IMR-90 (cell line): ENCODE data around the gene DEF6. TPM values are rescaled to one million over a fixed set of nuclear protein-coding genes. Genes with fewer than 3 reads are reported as not detected.

Experiments
- ATAC-seq: fragments of 200-7000 bp; cut with Tn5 transposase; 2 replicates; pipeline ENCODE4 v1.9.1; 2020; ENCODE audit warnings: low read depth, mild to moderate bottlenecking, moderate library complexity
- BruUV-seq: library from RNA; stranded (reverse); fragments of 400-500 nt; replicated peaks from 2 replicates; lab custom pipeline; 2021; lab: Mats Ljungman, UMichigan
- CTCF ChIA-PET: fragments of 300-600 bp; formaldehyde crosslinking; extraction: SDS; loops from one replicate; lab custom pipeline; 2021; ENCODE audit warnings: antibody characterized with exemption; lab: Yijun Ruan, JAX
- POLR2A ChIA-PET: fragments of 300-600 bp; sonication (Branson Sonifier 250); formaldehyde crosslinking; loops from one replicate; lab custom pipeline; 2022; ENCODE audit warnings: antibody characterized with exemption; ENCODE audit not compliant: unreplicated experiment; lab: Charles Lee
- DNase-seq: peaks from one replicate; pipeline ENCODE4 v3.0.0; 2013
- H2AFZ ChIP-seq: replicated peaks from 2 replicates; pipeline ENCODE3; 2013; ENCODE audit warnings: low read length, mild to moderate bottlenecking; ENCODE audit not compliant: poor library complexity
- H2AK5ac ChIP-seq: 2 replicates; pipeline ENCODE4 v1.6.1; 2013; ENCODE audit warnings: low read depth, low read length, inconsistent platforms
- H2AK9ac ChIP-seq: replicated peaks from 2 replicates; pipeline ENCODE3; 2013; ENCODE audit warnings: mild to moderate bottlenecking, low read depth, low read length, moderate library complexity; ENCODE audit not compliant: poor library complexity
- H2BK120ac ChIP-seq: 2 replicates; pipeline ENCODE4 v1.6.1; 2013; ENCODE audit warnings: low read depth, low read length, inconsistent platforms
- H2BK15ac ChIP-seq: 3 replicates; pipeline ENCODE4 v1.6.1; 2013; ENCODE audit warnings: low read depth, low read length, inconsistent platforms
- H2BK20ac ChIP-seq: 2 replicates; pipeline ENCODE4 v1.6.1; 2013; ENCODE audit warnings: low read depth, mild to moderate bottlenecking, inconsistent platforms, low read length, moderate library complexity
- H2BK5ac ChIP-seq: 2 replicates; pipeline ENCODE4 v1.6.1; 2013; ENCODE audit warnings: mild to moderate bottlenecking, low read depth, low read length, inconsistent platforms; ENCODE audit not compliant: poor library complexity, severe bottlenecking
- H3K14ac ChIP-seq: replicated peaks from 2 replicates; pipeline ENCODE4 v1.6.1; 2013; ENCODE audit warnings: low read depth, low read length, inconsistent platforms
- H3K18ac ChIP-seq: 2 replicates; pipeline ENCODE4 v1.6.1; 2013; ENCODE audit warnings: low read depth, low read length, control low read depth
- H3K23ac ChIP-seq: 2 replicates; pipeline ENCODE4 v1.6.1; 2013; ENCODE audit warnings: low read depth, low read length, inconsistent platforms
- H3K27ac ChIP-seq: 2 replicates; pipeline ENCODE4 v1.5.1; 2013; ENCODE audit warnings: mild to moderate bottlenecking, control low read depth, low read length; ENCODE audit not compliant: insufficient read depth
- H3K27me3 ChIP-seq: 2 replicates; pipeline ENCODE4 v1.6.1; 2013; ENCODE audit warnings: low read length; ENCODE audit not compliant: control insufficient read depth, insufficient read depth
- H3K36me3 ChIP-seq: 2 replicates; pipeline ENCODE4 v1.6.1; 2013; ENCODE audit warnings: low read length, mixed read lengths; ENCODE audit not compliant: control insufficient read depth, insufficient read depth
- H3K4ac ChIP-seq: 2 replicates; pipeline ENCODE4 v1.6.1; 2013; ENCODE audit warnings: low read depth, low read length, inconsistent platforms
- H3K4me1 ChIP-seq: 2 replicates; pipeline ENCODE4 v1.6.1; 2013; ENCODE audit warnings: low read length, mixed read lengths; ENCODE audit not compliant: control insufficient read depth, insufficient read depth
- H3K4me2 ChIP-seq: 2 replicates; pipeline ENCODE4 v1.6.1; 2013; ENCODE audit warnings: low read depth, mild to moderate bottlenecking, control low read depth, low read length, moderate library complexity
- H3K4me3 ChIP-seq: 2 replicates; pipeline ENCODE4 v1.5.1; 2013; ENCODE audit warnings: low read depth, mild to moderate bottlenecking, control low read depth, low read length, moderate library complexity; ENCODE audit not compliant: insufficient read depth
- H3K56ac ChIP-seq: 2 replicates; pipeline ENCODE4 v1.6.1; 2013; ENCODE audit warnings: low read length, inconsistent platforms; ENCODE audit not compliant: insufficient read depth; ENCODE audit errors: extremely low read depth
- H3K79me1 ChIP-seq, 2 experiments: 2 replicates each; pipeline ENCODE4 v1.6.1; 2013; ENCODE audit warnings: low read length in 2 of 2, inconsistent platforms in 1 of 2, low read depth in 1 of 2
- H3K9ac ChIP-seq: 2 replicates; pipeline ENCODE4 v1.6.1; 2013; ENCODE audit warnings: low read depth, low read length, control low read depth
- H3K9me1 ChIP-seq: 2 replicates; pipeline ENCODE4 v1.6.1; 2013; ENCODE audit warnings: low read length, inconsistent platforms; ENCODE audit not compliant: insufficient read depth
- H3K9me3 ChIP-seq: 2 replicates; pipeline ENCODE4 v1.6.1; 2013; ENCODE audit warnings: low read length; ENCODE audit not compliant: control insufficient read depth, insufficient read depth
- H4K20me1 ChIP-seq: 2 replicates; pipeline ENCODE4 v1.6.1; 2013; ENCODE audit warnings: low read length, inconsistent platforms; ENCODE audit not compliant: insufficient read depth
- H4K5ac ChIP-seq: 2 replicates; pipeline ENCODE4 v1.6.1; 2013; ENCODE audit warnings: mild to moderate bottlenecking, low read depth, low read length, control low read depth
- H4K8ac ChIP-seq, 2 experiments: 2 replicates each; pipeline ENCODE4 v1.6.1; 2013; ENCODE audit warnings: low read depth in 2 of 2, low read length in 2 of 2, control low read depth in 1 of 2, inconsistent platforms in 1 of 2
- H4K91ac ChIP-seq: 2 replicates; pipeline ENCODE4 v1.6.1; 2013; ENCODE audit warnings: low read depth, low read length, inconsistent platforms; ENCODE audit not compliant: insufficient read depth
- CHD1 ChIP-seq: IDR thresholded peaks from 2 replicates; pipeline ENCODE4 v1.6.1; 2012; ENCODE audit warnings: low read depth, low read length, improper control_type of control experiment
- NFE2L2 ChIP-seq: fragments of 150-350 bp; IDR thresholded peaks from 2 replicates; pipeline ENCODE4 v1.6.1; 2016; ENCODE audit warnings: low read depth, mild to moderate bottlenecking, low read length
- WGBS, 2 experiments: methylation state at CpG; one replicate each; pipeline versions ENCODE4 v1.1.5 to v1.1.7; 2013; ENCODE audit warnings: missing lambda C conversion rate in 2 of 2; ENCODE audit not compliant: insufficient read length in 1 of 2; ENCODE audit errors: extremely low coverage in 2 of 2; 5-methylcytosine and 5-hydroxymethylcytosine counted together
- dilution Hi-C: fragments of 300-500 bp; cut with HindIII; formaldehyde crosslinking; loops from one replicate; pipeline ENCODE4 v1.14.3; 2018; ENCODE audit warnings: low sequenced_read_pairs; ENCODE audit not compliant: unreplicated experiment
- in situ Hi-C: fragments of 300-500 bp; cut with MboI; formaldehyde crosslinking; loops from 3 replicates; pipeline ENCODE4 v1.14.3; 2019; ENCODE audit warnings: low sequenced_read_pairs, inconsistent platforms, mixed read lengths
- intact Hi-C: fragments of 100-400 bp; cut with micrococcal nuclease; formaldehyde crosslinking; loops from 2 replicates; pipeline ENCODE4 v1.10.0; 2022
- polyA plus RNA-seq, 3 experiments: library from polyadenylated mRNA; depleted of rRNA; stranded (reverse); fragments of >200 nt; gene quantifications; 2 replicates each; pipeline ENCODE4 v1.2.3, GENCODE V29; 2012; ENCODE audit warnings: low replicate concordance in 1 of 3
- total RNA-seq: library from RNA; depleted of rRNA; stranded (reverse); fragments of >200 nt; gene quantifications from 2 replicates; pipeline ENCODE4 v1.2.3, GENCODE V29; 2012

DEF6 gene
- total and polyA plus RNA-seq, 2 of the 4 experiments (the other 2 are of a cell fraction), result 2.5 to 4.2 TPM

DNA sequence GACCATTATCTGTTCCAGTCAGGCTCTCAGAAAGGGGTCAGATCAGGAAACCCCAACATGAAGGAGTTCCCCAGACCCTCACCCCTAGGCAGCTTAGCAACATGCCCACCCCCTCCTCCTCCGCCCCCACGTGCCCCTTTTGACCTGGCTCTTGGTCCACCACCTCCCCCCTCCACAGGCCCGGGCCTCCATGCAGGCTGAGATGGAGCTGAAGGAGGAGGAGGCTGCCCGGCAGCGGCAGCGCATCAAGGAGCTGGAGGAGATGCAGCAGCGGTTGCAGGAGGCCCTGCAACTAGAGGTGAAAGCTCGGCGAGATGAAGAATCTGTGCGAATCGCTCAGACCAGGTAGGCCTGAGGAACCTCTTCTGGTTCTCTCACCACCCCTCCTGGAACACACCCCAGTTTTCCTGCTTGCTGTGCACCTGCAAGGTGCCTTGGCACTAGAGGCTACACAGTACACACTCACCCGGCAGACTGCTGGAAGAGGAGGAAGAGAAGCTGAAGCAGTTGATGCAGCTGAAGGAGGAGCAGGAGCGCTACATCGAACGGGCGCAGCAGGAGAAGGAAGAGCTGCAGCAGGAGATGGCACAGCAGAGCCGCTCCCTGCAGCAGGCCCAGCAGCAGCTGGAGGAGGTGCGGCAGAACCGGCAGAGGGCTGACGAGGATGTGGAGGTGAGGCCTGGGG is 21.9 kb downstream of the DEF6 start:
- CTCF ChIA-PET, result interaction anchor here (0.6 to 1.7 kb wide), 2 partner anchors 130 to 1526 kb away, joined by 3 to 4 read pairs; no protein-coding TSS in a partner anchor
- in situ Hi-C loops, result loop anchor here (25.0 kb wide), 1 partner anchor 418 kb away; the partner anchor contains the start of gene ARMC12

More for the DNA sequence above, 21.9 kb downstream of the DEF6 start:
- WGBS, 2 experiments, result 85% methylated on average over 3 of the region's 20 CpGs; no CpG with 5 or more reads in 1 of the 2 experiments
- H3K27me3 ChIP-seq, result peaks cover 9% of the 10 kb centered on the region
- H2AK5ac ChIP-seq, result no peak overlapping the region
- H3K18ac ChIP-seq, result no peak overlapping the region
- H3K79me1 ChIP-seq, result no peaks in the 10 kb centered on the region
- no peak for DNase-seq
- no peaks in the 10 kb centered on the region for H3K9me3 ChIP-seq
- no peak overlapping the region for H3K4me2 ChIP-seq
- peaks cover 2% of the 10 kb centered on the region; the same call in 1 of the 2 replicates for H3K4me1 ChIP-seq
- peaks cover 4% of the 10 kb centered on the region for H3K9me1 ChIP-seq
- POLR2A ChIA-PET, result no interaction called here
- intact Hi-C loops (no loop called here), dilution Hi-C loops (no loop called here)
- no peak overlapping the region for H3K14ac ChIP-seq
- no peak overlapping the region for H2BK120ac ChIP-seq
- H2AFZ ChIP-seq, result no peak overlapping the region
- H2BK20ac ChIP-seq, result no peak overlapping the region
- no peak for ATAC-seq
- H3K23ac ChIP-seq, result no peak overlapping the region
- no TSS peak for BruUV-seq
- H3K9ac ChIP-seq, result no peak overlapping the region
- no peak overlapping the region for H3K56ac ChIP-seq
- no peak overlapping the region for H2AK9ac ChIP-seq
- H3K36me3 ChIP-seq, result no peaks in the 10 kb centered on the region
- no peak overlapping the region for H4K8ac ChIP-seq
- no peak overlapping the region for H3K4ac ChIP-seq
- no peak overlapping the region for H3K27ac ChIP-seq
- H3K4me3 ChIP-seq, result no peak overlapping the region
- H4K5ac ChIP-seq, result no peak overlapping the region
- no peak overlapping the region for H2BK5ac ChIP-seq
- no peaks in the 10 kb centered on the region for H4K20me1 ChIP-seq
- TF ChIP-seq NFE2L2 (no peak), CHD1 (no peak)
- H2BK15ac ChIP-seq, result no peak overlapping the region
- no peak overlapping the region for H4K91ac ChIP-seq
